ENCODE results near the gene NRBP1. TPM values are rescaled to one million over a fixed set of nuclear protein-coding genes. Genes with fewer than 3 reads are reported as not detected.
"Not testable (repeated sequence)": the region's sequence is repeated elsewhere in the genome, so short reads cannot be mapped to it uniquely, and the experiment has no call there.

The NRBP1 gene
- total RNA-seq, 4 donors from 2014 or later, result 91.8 to 125 (median 120) TPM

GRCh38 chr2:27421660-27422250 is 6.7 kb upstream of the NRBP1 start:
- in situ Hi-C loops (cut with MboI; ENCODE audit: low sequenced_read_pairs in 4 of 4) (no loop called here), intact Hi-C loops (cut with DNase I; ENCODE audit: low total_unique reads) (no loop called here)
- DNase-seq, result no peak
- H3K27me3 ChIP-seq, result no peaks in the 10 kb centered on the region
- H3K36me3 ChIP-seq, result no peaks in the 10 kb centered on the region
- H3K9me3 ChIP-seq, result no peaks in the 10 kb centered on the region
- H3K4me3 ChIP-seq, result no peak overlapping the region
- no peak for TF ChIP-seq CTCF (IDR thresholded peaks at IDR 0.05 in 4 of 5, conservative IDR thresholded peaks at IDR 0.05 in 1 of 5)
- no peak for TF ChIP-seq POLR2A (IDR thresholded peaks at IDR 0.05)
- H3K27ac ChIP-seq, result no peak overlapping the region
- no peaks in the 10 kb centered on the region for H3K4me1 ChIP-seq
- ATAC-seq, result no peak

GRCh38 chr2:27422958-27423357 is 5.5 kb upstream of the NRBP1 start:
- no peak for DNase-seq
- intact Hi-C loops (cut with DNase I; ENCODE audit: low total_unique reads), result no loop called here
- ATAC-seq, result no peak
- Histone ChIP-seq H3K27me3 (no peaks in the 10 kb centered on the region), H3K4me3 (no peak overlapping the region), H3K9me3 (no peaks in the 10 kb centered on the region), H3K27ac (no peak overlapping the region), H3K36me3 (no peaks in the 10 kb centered on the region), H3K4me1 (peaks cover 5 to 7% of the 10 kb centered on the region in 2 donors)
- TF ChIP-seq CTCF (IDR thresholded peaks at IDR 0.05 in 4 of 5, conservative IDR thresholded peaks at IDR 0.05 in 1 of 5) (no peak), POLR2A (IDR thresholded peaks at IDR 0.05) (no peak)
- in situ Hi-C loops (cut with MboI; ENCODE audit: low sequenced_read_pairs in 4 of 4), result no loop called here

- in situ Hi-C loops (cut with MboI; ENCODE audit: low sequenced_read_pairs in 4 of 4); H3K4me3 ChIP-seq; intact Hi-C loops (cut with DNase I; ENCODE audit: low total_unique reads); H3K27ac ChIP-seq; H3K9me3 ChIP-seq; DNase-seq; H3K27me3 ChIP-seq; ATAC-seq; H3K36me3 ChIP-seq: not testable (repeated sequence)
- H3K4me1 ChIP-seq, result peaks cover 12 to 15% of the 10 kb centered on the region in 2 donors
Measured at GRCh38 chr2:27425039-27425438, 3.4 kb upstream of the NRBP1 start.

- peak overlapping the region; percentile 93 to 100 (median 100) for H3K27ac ChIP-seq
- no peak for ATAC-seq
- H3K27me3 ChIP-seq, result no peaks in the 10 kb centered on the region
- no peaks in the 10 kb centered on the region for H3K9me3 ChIP-seq
- no peak for DNase-seq
- peak overlapping the region; percentile 81 to 100 (median 98) for H3K4me3 ChIP-seq
- intact Hi-C loops (cut with DNase I; ENCODE audit: low total_unique reads), result loop anchor here (1.0 to 2.0 kb wide), 2 partner anchors 19 to 47 kb away; partner anchors contain the start of genes PPM1G and ZNF513
- H3K4me1 ChIP-seq, result peaks cover 33 to 39% of the 10 kb centered on the region in 2 donors
- in situ Hi-C loops (cut with MboI; ENCODE audit: low sequenced_read_pairs in 4 of 4), result no loop called here
- H3K36me3 ChIP-seq, result no peaks in the 10 kb centered on the region
- no peak for TF ChIP-seq CTCF (IDR thresholded peaks at IDR 0.05 in 4 of 5, conservative IDR thresholded peaks at IDR 0.05 in 1 of 5)
- TF ChIP-seq POLR2A (IDR thresholded peaks at IDR 0.05), result no peak
Measured at GRCh38 chr2:27427863-27428212, 593 bp upstream of the NRBP1 start.

GRCh38 chr2:27428978-27429541 is 629 bp downstream of the NRBP1 start:
- TF ChIP-seq POLR2A (IDR thresholded peaks at IDR 0.05) (no peak), CTCF (IDR thresholded peaks at IDR 0.05 in 4 of 5, conservative IDR thresholded peaks at IDR 0.05 in 1 of 5) (no peak)
- no peaks in the 10 kb centered on the region for H3K9me3 ChIP-seq
- peaks cover 34 to 43% of the 10 kb centered on the region in 2 donors for H3K4me1 ChIP-seq
- ATAC-seq (peak; percentile 84 to 85), DNase-seq (peak; percentile 72 to 82)
- no peaks in the 10 kb centered on the region for H3K27me3 ChIP-seq
- peaks cover 4 to 11% of the 10 kb centered on the region in 2 donors for H3K36me3 ChIP-seq
- in situ Hi-C loops (cut with MboI; ENCODE audit: low sequenced_read_pairs in 4 of 4) (no loop called here), intact Hi-C loops (cut with DNase I; ENCODE audit: low total_unique reads) (loop anchor here (1.0 to 2.0 kb wide), 2 partner anchors 20 to 48 kb away; partner anchors contain the start of genes PPM1G and ZNF513)
- peak overlapping the region; percentile 93 to 100 (median 100) for H3K27ac ChIP-seq
- peak overlapping the region; percentile 81 to 100 (median 98) for H3K4me3 ChIP-seq
